ENCODE data around the gene TRIM16. TPM values are rescaled to one million over a fixed set of nuclear protein-coding genes. Genes with fewer than 3 reads are reported as not detected.

Gene TRIM16
- total RNA-seq, 1 donor from 2014 or later, result 66.3 TPM

- Histone ChIP-seq H3K36me3 (no peaks in the 10 kb centered on the region), H3K27me3 (no peaks in the 10 kb centered on the region), H3K9me3 (no peaks in the 10 kb centered on the region), H3K4me1 (no peaks in the 10 kb centered on the region), H3K4me3 (no peak overlapping the region), H3K27ac (no peak overlapping the region)
- intact Hi-C loops (cut with DNase I), result no loop called here
- DNase-seq (ENCODE audit: extremely low spot score in 2 of 2), result peak in 1 of 2 donors; percentile 19
- TF ChIP-seq POLR2AphosphoS5 (IDR thresholded peaks at IDR 0.05; ENCODE audit: insufficient read depth in 1 of 2, low read depth in 1 of 2), result no peak
- TF ChIP-seq CTCF (IDR thresholded peaks at IDR 0.05), result no peak
- TF ChIP-seq POLR2A (IDR thresholded peaks at IDR 0.05), result no peak
Observed at GRCh38 chr17:15662681-15663080, 21.4 kb downstream of the TRIM16 start.

- no peak for DNase-seq (ENCODE audit: extremely low spot score in 2 of 2)
- H3K4me1 ChIP-seq, result no peaks in the 10 kb centered on the region
- H3K27me3 ChIP-seq, result no peaks in the 10 kb centered on the region
- H3K9me3 ChIP-seq, result no peaks in the 10 kb centered on the region
- intact Hi-C loops (cut with DNase I), result no loop called here
- no peaks in the 10 kb centered on the region for H3K36me3 ChIP-seq
- H3K4me3 ChIP-seq, result no peak overlapping the region
- no peak for TF ChIP-seq POLR2AphosphoS5 (IDR thresholded peaks at IDR 0.05; ENCODE audit: insufficient read depth in 1 of 2, low read depth in 1 of 2)
- TF ChIP-seq CTCF (IDR thresholded peaks at IDR 0.05), result no peak
- no peak for TF ChIP-seq POLR2A (IDR thresholded peaks at IDR 0.05)
- no peak overlapping the region for H3K27ac ChIP-seq
Observed at GRCh38 chr17:15660077-15660476, 24.0 kb downstream of the TRIM16 start.

- no peaks in the 10 kb centered on the region for H3K27me3 ChIP-seq
- H3K4me3 ChIP-seq, result no peak overlapping the region
- intact Hi-C loops (cut with DNase I), result no loop called here
- H3K27ac ChIP-seq, result no peak overlapping the region
- no peaks in the 10 kb centered on the region for H3K36me3 ChIP-seq
- no peaks in the 10 kb centered on the region for H3K4me1 ChIP-seq
- H3K9me3 ChIP-seq, result no peaks in the 10 kb centered on the region
- no peak for TF ChIP-seq POLR2A (IDR thresholded peaks at IDR 0.05)
- TF ChIP-seq CTCF (IDR thresholded peaks at IDR 0.05), result no peak
- no peak for TF ChIP-seq POLR2AphosphoS5 (IDR thresholded peaks at IDR 0.05; ENCODE audit: insufficient read depth in 1 of 2, low read depth in 1 of 2)
- no peak for DNase-seq (ENCODE audit: extremely low spot score in 2 of 2)
Observed at GRCh38 chr17:15659663-15660062, 24.4 kb downstream of the TRIM16 start.

- H3K4me1 ChIP-seq, result no peaks in the 10 kb centered on the region
- intact Hi-C loops (cut with DNase I), result no loop called here
- TF ChIP-seq CTCF (IDR thresholded peaks at IDR 0.05), result no peak
- no peak for TF ChIP-seq POLR2AphosphoS5 (IDR thresholded peaks at IDR 0.05; ENCODE audit: insufficient read depth in 1 of 2, low read depth in 1 of 2)
Observed at GRCh38 chr17:15659236-15659635, 24.9 kb downstream of the TRIM16 start.

GRCh38 chr17:15658296-15658695, 25.8 kb downstream of the TRIM16 start:
- Histone ChIP-seq H3K27ac (no peak overlapping the region), H3K4me3 (no peak overlapping the region), H3K36me3 (no peaks in the 10 kb centered on the region), H3K4me1 (no peaks in the 10 kb centered on the region), H3K27me3 (no peaks in the 10 kb centered on the region), H3K9me3 (no peaks in the 10 kb centered on the region)
- no peak for DNase-seq (ENCODE audit: extremely low spot score in 2 of 2)
- intact Hi-C loops (cut with DNase I), result no loop called here
- TF ChIP-seq POLR2AphosphoS5 (IDR thresholded peaks at IDR 0.05; ENCODE audit: insufficient read depth in 1 of 2, low read depth in 1 of 2), result no peak
- TF ChIP-seq POLR2A (IDR thresholded peaks at IDR 0.05), result no peak
- TF ChIP-seq CTCF (IDR thresholded peaks at IDR 0.05), result no peak

More at GRCh38 chr17:15659236-15659635, 24.9 kb downstream of the TRIM16 start:
- no peaks in the 10 kb centered on the region for H3K9me3 ChIP-seq
- no peak for DNase-seq (ENCODE audit: extremely low spot score in 2 of 2)
- H3K4me3 ChIP-seq, result no peak overlapping the region
- no peaks in the 10 kb centered on the region for H3K36me3 ChIP-seq
- no peaks in the 10 kb centered on the region for H3K27me3 ChIP-seq
- H3K27ac ChIP-seq, result no peak overlapping the region

Data from vagina (tissue), 2 donors.